Panc1 (cell line): ENCODE results near the gene PARD3.

ENCODE experiments used
- CTCF ChIP-seq: fragments of 450-650 bp; IDR thresholded peaks from 2 replicates; pipeline ENCODE4 v1.5.1; 2017; ENCODE audit warnings: mild to moderate bottlenecking
- POLR2AphosphoS5 ChIP-seq: IDR thresholded peaks from 2 replicates; pipeline ENCODE4 v1.6.1; 2012; ENCODE audit warnings: mild to moderate bottlenecking, low read depth, low read length, moderate library complexity

- TF ChIP-seq CTCF: no peak
- TF ChIP-seq POLR2AphosphoS5: no peak
Observed at GRCh38 chr10:34664706-34665105, 150.4 kb downstream of the PARD3 start.
